Measurements from ENCODE around the gene APBB1IP. TPM values are rescaled to one million over a fixed set of nuclear protein-coding genes. Genes with fewer than 3 reads are reported as not detected.
A peak's percentile ranks its signal among the peaks of the same experiment; 100 is the strongest.
"Not testable (repeated sequence)": the region's sequence is repeated elsewhere in the genome, so short reads cannot be mapped to it uniquely, and the experiment has no call there.

APBB1IP gene
- polyA plus RNA-seq, 5 donors, result 1.7 to 2.6 (median 2.2) TPM

- no peak for DNase-seq
These were observed 39.4 kb downstream of the APBB1IP start for GRCh38 chr10:26477501-26477900.

- DNase-seq, result no peak
These were observed 39.9 kb downstream of the APBB1IP start for GRCh38 chr10:26478061-26478460.

GRCh38 chr10:26479766-26480492, 41.8 kb downstream of the APBB1IP start:
- DNase-seq, result no peak

GRCh38 chr10:26481315-26481692, 43.2 kb downstream of the APBB1IP start:
- no peak for DNase-seq

GRCh38 chr10:26481914-26482550, 43.9 kb downstream of the APBB1IP start:
- no peak for DNase-seq

- no peak for DNase-seq
These were observed 45.4 kb downstream of the APBB1IP start for GRCh38 chr10:26483554-26483953.

GRCh38 chr10:26485150-26485941, 47.2 kb downstream of the APBB1IP start:
- peak; percentile 45 to 49 for DNase-seq

- DNase-seq, result no peak
These were observed 48.2 kb downstream of the APBB1IP start for GRCh38 chr10:26486304-26486703.

- no peak for DNase-seq
These were observed 49.1 kb downstream of the APBB1IP start for GRCh38 chr10:26486990-26487850.

GRCh38 chr10:26488344-26488743, 50.2 kb downstream of the APBB1IP start:
- no peak for DNase-seq

- DNase-seq, result no peak
These were observed 50.9 kb downstream of the APBB1IP start for GRCh38 chr10:26489081-26489480.

- DNase-seq, result not testable (repeated sequence)
These were observed 52.2 kb downstream of the APBB1IP start for GRCh38 chr10:26490367-26490766.

GRCh38 chr10:26491276-26491675, 53.1 kb downstream of the APBB1IP start:
- no peak for DNase-seq

- DNase-seq, result no peak
These were observed 53.8 kb downstream of the APBB1IP start for GRCh38 chr10:26491934-26492333.

- not testable (repeated sequence) for DNase-seq
These were observed 54.6 kb downstream of the APBB1IP start for GRCh38 chr10:26492725-26493124.

GRCh38 chr10:26494018-26494417, 55.9 kb downstream of the APBB1IP start:
- DNase-seq, result no peak

GRCh38 chr10:26499426-26499825, 61.3 kb downstream of the APBB1IP start:
- no peak for DNase-seq

GRCh38 chr10:26502986-26503385, 64.8 kb downstream of the APBB1IP start:
- no peak for DNase-seq

GRCh38 chr10:26503911-26504310, 65.8 kb downstream of the APBB1IP start:
- DNase-seq, result no peak

GRCh38 chr10:26504429-26504828, 66.3 kb downstream of the APBB1IP start:
- DNase-seq, result not testable (repeated sequence)

GRCh38 chr10:26505491-26505890, 67.3 kb downstream of the APBB1IP start:
- DNase-seq, result no peak

- no peak for DNase-seq
These were observed 68.6 kb downstream of the APBB1IP start for GRCh38 chr10:26506736-26507135.

Data from right lung (tissue), 5 donors.